ENCODE measurements around the gene CELF2. TPM values are rescaled to one million over a fixed set of nuclear protein-coding genes. Genes with fewer than 3 reads are reported as not detected.

Gene CELF2
- total RNA-seq, 1 donor = 21.9 TPM

- TF ChIP-seq, protein P1, sequence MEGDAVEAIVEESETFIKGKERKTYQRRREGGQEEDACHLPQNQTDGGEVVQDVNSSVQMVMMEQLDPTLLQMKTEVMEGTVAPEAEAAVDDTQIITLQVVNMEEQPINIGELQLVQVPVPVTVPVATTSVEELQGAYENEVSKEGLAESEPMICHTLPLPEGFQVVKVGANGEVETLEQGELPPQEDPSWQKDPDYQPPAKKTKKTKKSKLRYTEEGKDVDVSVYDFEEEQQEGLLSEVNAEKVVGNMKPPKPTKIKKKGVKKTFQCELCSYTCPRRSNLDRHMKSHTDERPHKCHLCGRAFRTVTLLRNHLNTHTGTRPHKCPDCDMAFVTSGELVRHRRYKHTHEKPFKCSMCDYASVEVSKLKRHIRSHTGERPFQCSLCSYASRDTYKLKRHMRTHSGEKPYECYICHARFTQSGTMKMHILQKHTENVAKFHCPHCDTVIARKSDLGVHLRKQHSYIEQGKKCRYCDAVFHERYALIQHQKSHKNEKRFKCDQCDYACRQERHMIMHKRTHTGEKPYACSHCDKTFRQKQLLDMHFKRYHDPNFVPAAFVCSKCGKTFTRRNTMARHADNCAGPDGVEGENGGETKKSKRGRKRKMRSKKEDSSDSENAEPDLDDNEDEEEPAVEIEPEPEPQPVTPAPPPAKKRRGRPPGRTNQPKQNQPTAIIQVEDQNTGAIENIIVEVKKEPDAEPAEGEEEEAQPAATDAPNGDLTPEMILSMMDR (IDR thresholded peaks at IDR 0.05; ENCODE audit: insufficient read depth, low read length) = no peak
- no peak overlapping the region for H3K4me3 ChIP-seq (ENCODE audit: low read depth, low read length)
- no peak for DNase-seq (ENCODE audit: low read depth)
Observed at GRCh38 chr10:11329062-11329673, 311.5 kb downstream of the CELF2 start.

DNA sequence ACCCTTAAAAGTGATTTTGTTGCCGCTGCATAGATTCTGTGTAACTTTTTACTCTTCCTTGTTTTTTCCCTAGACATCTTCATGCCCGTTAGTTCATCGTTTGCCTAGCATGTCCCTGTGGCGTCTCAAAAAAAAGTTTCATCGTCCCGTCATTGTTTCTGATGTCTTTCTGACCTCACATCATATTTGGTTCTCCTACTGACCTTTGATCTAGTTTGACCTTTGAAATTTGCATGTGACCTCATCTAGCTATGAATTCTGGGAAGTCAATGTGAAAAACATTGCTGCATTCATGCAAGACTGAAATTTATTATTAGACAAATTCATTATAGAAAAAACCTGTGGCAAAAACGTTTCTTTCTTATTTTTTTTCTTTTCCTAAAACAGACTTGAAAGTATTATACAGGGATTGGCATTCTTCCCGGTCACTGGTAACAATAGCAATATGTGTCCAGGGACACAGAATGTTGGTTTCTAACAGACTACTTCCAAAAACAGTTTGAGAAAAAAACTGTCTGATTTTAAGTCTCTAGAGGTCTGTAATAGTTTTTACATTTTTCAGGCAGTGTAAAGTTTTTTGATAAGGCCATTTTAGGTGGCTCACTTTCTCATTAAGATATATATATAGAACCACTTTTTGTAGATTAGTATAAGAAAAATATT is 312.8 kb downstream of the CELF2 start:
- peak; percentile 72 for DNase-seq (ENCODE audit: low read depth)
- no peak overlapping the region for H3K4me3 ChIP-seq (ENCODE audit: low read depth, low read length)
- TF ChIP-seq, protein P1 (IDR thresholded peaks at IDR 0.05; ENCODE audit: insufficient read depth, low read length) = no peak

DNA sequence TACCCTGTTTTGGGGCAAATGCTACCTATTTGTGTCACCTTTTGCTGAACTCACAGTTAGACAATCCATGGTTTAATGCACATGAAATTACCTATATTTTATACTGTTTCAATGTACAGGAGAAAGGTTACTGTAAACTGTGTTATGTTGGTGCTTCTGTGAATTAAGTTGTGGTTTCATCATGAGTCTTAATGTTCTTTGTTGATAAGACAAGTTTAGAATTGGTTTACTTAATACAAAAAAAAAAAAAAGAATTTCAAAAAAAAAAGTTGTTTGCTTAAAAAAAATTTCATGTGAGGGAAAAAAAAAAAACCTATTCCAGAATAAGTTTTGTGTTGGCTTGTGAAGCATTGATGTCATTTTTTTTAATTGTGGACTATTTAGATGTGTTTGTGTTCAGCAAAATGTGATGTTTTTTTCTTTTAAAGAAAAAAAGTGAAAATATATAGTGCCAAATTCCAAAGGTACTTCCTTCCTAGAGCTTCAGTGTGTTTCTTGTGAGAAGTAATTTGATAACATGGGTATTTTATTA is 313.4 kb downstream of the CELF2 start:
- DNase-seq (ENCODE audit: low read depth) = no peak
- TF ChIP-seq, protein P1 (IDR thresholded peaks at IDR 0.05; ENCODE audit: insufficient read depth, low read length) = no peak
- H3K4me3 ChIP-seq (ENCODE audit: low read depth, low read length) = no peak overlapping the region

- TF ChIP-seq, protein P1 (IDR thresholded peaks at IDR 0.05; ENCODE audit: insufficient read depth, low read length) = no peak
- peak; percentile 42 for DNase-seq (ENCODE audit: low read depth)
- H3K4me3 ChIP-seq (ENCODE audit: low read depth, low read length) = no peak overlapping the region
Observed at GRCh38 chr10:11331726-11332125, 314.1 kb downstream of the CELF2 start.

DNA sequence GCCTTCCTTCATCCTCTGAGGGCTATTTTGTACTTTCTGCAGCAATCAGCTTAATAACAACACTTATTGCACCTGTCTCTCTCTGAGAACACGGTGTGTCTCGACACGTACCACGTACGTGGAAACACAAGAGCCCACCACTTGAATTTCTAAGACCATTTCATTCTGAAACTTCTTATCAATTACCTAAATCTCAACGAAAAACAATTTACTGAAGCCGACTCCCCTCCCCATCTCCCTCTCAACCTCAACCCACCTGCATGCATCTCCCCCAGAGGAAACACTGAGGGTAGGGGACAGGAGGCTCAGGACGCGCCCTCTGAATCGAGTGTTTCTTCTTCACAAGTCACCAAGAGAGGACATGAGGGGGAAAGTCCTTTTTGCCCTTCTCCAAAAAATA is 315.2 kb downstream of the CELF2 start:
- TF ChIP-seq, protein P1 (IDR thresholded peaks at IDR 0.05; ENCODE audit: insufficient read depth, low read length) = no peak
- no peak for DNase-seq (ENCODE audit: low read depth)
- H3K4me3 ChIP-seq (ENCODE audit: low read depth, low read length) = no peak overlapping the region

- no peak for DNase-seq (ENCODE audit: low read depth)
- TF ChIP-seq, protein P1 (IDR thresholded peaks at IDR 0.05; ENCODE audit: insufficient read depth, low read length) = no peak
- no peak overlapping the region for H3K4me3 ChIP-seq (ENCODE audit: low read depth, low read length)
Observed at GRCh38 chr10:11334436-11334835, 316.8 kb downstream of the CELF2 start.

All from fibroblast of the aortic adventitia (primary cell).